Right lobe of liver (tissue), 4 donors: ENCODE data around the gene CAVIN1.

Source experiments
- POLR2A ChIP-seq: fragments of 450-650 bp; IDR thresholded peaks from one replicate; pipeline ENCODE4 v1.6.1; 2017; ENCODE audit warnings: antibody characterized with exemption, mild to moderate bottlenecking
- TF ChIP-seq, protein P1 (sequence below), 4 donors: fragments of 200-600 bp in 3 of 4; fragments of 450-650 bp in 1 of 4; IDR thresholded peaks; one replicate each; pipeline versions ENCODE4 v1.5.1 to v1.8.0; 2016 to 2022; ENCODE audit warnings: antibody characterized with exemption in 4 of 4, mild to moderate bottlenecking in 2 of 4
- donor health status: DM: no; HTN: no; CAD: no.
- donor health status: DM: no; HTN: no; CAD: no.
- donor health status: DM: no; HTN: yes; CAD: no.

DNA sequence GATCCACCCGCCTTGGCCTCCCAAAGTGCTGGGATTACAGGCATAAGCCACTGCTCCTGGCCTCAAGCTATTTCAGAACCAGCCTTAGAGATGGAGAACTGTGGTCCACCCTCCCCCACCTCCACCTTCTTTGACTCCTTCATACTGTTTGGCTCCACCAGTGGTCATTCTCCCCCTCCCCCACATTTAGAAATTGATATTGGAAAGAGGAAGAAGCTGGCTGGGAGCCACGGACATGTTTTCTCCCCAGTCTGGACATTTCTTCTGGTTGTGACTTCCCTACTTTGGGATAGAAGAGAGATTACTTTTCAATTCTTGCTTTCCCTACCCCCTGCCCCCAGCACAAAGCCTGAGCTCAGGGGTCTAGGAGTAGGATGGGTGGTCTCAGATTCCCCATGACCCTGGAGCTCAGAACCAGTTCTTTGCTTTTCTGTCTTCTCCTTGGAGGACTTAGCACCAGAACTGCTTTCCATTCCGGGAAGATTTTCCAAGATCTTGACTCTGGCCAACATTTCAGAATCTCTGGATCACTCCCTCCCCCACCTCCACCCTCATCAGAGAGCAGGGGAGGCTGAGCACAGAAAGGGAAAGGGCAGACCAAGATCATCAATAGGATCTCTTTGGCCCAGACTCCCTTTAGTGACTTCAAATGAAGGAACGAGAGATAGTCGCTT lies 16.3 kb downstream of the CAVIN1 start:
- TF ChIP-seq, protein P1, sequence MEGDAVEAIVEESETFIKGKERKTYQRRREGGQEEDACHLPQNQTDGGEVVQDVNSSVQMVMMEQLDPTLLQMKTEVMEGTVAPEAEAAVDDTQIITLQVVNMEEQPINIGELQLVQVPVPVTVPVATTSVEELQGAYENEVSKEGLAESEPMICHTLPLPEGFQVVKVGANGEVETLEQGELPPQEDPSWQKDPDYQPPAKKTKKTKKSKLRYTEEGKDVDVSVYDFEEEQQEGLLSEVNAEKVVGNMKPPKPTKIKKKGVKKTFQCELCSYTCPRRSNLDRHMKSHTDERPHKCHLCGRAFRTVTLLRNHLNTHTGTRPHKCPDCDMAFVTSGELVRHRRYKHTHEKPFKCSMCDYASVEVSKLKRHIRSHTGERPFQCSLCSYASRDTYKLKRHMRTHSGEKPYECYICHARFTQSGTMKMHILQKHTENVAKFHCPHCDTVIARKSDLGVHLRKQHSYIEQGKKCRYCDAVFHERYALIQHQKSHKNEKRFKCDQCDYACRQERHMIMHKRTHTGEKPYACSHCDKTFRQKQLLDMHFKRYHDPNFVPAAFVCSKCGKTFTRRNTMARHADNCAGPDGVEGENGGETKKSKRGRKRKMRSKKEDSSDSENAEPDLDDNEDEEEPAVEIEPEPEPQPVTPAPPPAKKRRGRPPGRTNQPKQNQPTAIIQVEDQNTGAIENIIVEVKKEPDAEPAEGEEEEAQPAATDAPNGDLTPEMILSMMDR (IDR thresholded peaks at IDR 0.05), result no peak
- TF ChIP-seq POLR2A, result no peak
